NT2/D1 (cell line): ENCODE data around the gene TMC3.

Source experiments
- DNase-seq: peaks from one replicate; pipeline ENCODE4 v3.0.0-alpha.2; 2011; ENCODE audit warnings: low read depth, low spot score
- H3K27me3 ChIP-seq: 2 replicates; pipeline ENCODE4 v1.6.0; 2011; ENCODE audit warnings: mild to moderate bottlenecking; ENCODE audit not compliant: insufficient read length, insufficient read depth
- H3K36me3 ChIP-seq: 2 replicates; pipeline ENCODE4 v1.6.1; 2011; ENCODE audit warnings: mild to moderate bottlenecking, low read length, mixed read lengths; ENCODE audit not compliant: insufficient read depth, insufficient read length
- H3K4me1 ChIP-seq: 2 replicates; pipeline ENCODE4 v1.5.1; 2011; ENCODE audit not compliant: insufficient read depth, insufficient read length
- H3K4me3 ChIP-seq: 2 replicates; pipeline ENCODE4 v1.5.1; 2011; ENCODE audit warnings: low read depth; ENCODE audit not compliant: insufficient read length
- H3K9ac ChIP-seq: 2 replicates; pipeline ENCODE4 v1.6.0; 2011; ENCODE audit warnings: low read depth; ENCODE audit not compliant: insufficient read length
- H3K9me3 ChIP-seq: 2 replicates; pipeline ENCODE4 v1.5.1; 2011; ENCODE audit warnings: mild to moderate bottlenecking, low read length; ENCODE audit not compliant: insufficient read depth
- SUZ12 ChIP-seq: IDR thresholded peaks from 2 replicates; pipeline ENCODE4 v1.6.1; 2011; ENCODE audit not compliant: insufficient read length, insufficient read depth; ENCODE audit errors: extremely low read depth
- YY1 ChIP-seq: IDR thresholded peaks from 2 replicates; pipeline ENCODE4 v1.6.1; 2011; ENCODE audit not compliant: insufficient read length, insufficient read depth
- ZNF274 ChIP-seq: IDR thresholded peaks from 2 replicates; pipeline ENCODE4 v1.6.1; 2011; ENCODE audit warnings: mild to moderate bottlenecking, low read depth, low read length

The TMC3 gene

DNA sequence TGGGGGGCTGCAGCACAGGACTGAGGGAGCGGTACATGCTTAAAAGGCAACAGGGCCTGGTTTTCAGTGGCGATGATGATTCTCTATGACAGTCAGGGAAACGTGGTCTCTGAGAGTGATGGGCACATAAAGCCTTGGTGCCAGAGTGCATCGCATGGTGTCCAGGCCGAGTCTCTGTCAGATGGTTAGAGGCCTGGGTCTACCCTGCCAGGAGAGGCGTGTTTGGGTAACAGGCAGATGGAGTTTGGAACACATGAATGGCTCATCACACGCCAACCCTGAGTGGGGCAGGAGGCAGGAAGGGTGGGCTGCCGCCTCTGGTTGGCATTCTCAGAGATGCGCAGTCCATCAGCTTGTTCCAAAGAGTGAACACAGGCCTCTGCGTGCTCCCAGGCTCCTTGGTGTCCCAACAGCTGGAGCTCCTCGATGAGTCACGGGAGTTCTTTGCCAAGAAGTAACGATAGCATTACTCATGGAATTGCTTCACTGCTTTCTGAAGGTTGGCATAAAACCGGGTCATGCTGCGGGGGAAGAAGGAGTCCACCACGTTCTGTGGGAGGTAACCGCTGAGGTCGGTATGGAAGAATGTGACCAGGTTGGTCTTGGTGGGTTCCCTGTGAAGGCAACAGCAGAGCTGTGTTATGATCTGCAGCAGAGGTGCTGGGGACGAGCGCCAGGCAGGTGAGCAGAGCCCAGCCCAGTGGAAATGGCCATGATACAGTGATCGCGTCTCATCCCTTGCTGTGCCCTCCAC, 61.0 kb downstream of the TMC3 start:
- H3K9me3 ChIP-seq = no peaks in the 10 kb centered on the region
- H3K9ac ChIP-seq = no peak overlapping the region
- DNase-seq = no peak
- no peak overlapping the region for H3K4me3 ChIP-seq
- H3K4me1 ChIP-seq = no peaks in the 10 kb centered on the region
- TF ChIP-seq YY1 (no peak), SUZ12 (no peak), ZNF274 (no peak)
- H3K27me3 ChIP-seq = no peaks in the 10 kb centered on the region
- H3K36me3 ChIP-seq = peaks cover 20% of the 10 kb centered on the region

- no peaks in the 10 kb centered on the region for H3K9me3 ChIP-seq
- no peak for TF ChIP-seq YY1
- TF ChIP-seq ZNF274 = no peak
- TF ChIP-seq SUZ12 = no peak
- H3K36me3 ChIP-seq = peaks cover 16% of the 10 kb centered on the region
- H3K4me1 ChIP-seq = no peaks in the 10 kb centered on the region
- no peak overlapping the region for H3K4me3 ChIP-seq
- H3K27me3 ChIP-seq = no peaks in the 10 kb centered on the region
- H3K9ac ChIP-seq = no peak overlapping the region
- no peak for DNase-seq
Observed at GRCh38 chr15:81311752-81312464, 62.1 kb downstream of the TMC3 start.

DNA sequence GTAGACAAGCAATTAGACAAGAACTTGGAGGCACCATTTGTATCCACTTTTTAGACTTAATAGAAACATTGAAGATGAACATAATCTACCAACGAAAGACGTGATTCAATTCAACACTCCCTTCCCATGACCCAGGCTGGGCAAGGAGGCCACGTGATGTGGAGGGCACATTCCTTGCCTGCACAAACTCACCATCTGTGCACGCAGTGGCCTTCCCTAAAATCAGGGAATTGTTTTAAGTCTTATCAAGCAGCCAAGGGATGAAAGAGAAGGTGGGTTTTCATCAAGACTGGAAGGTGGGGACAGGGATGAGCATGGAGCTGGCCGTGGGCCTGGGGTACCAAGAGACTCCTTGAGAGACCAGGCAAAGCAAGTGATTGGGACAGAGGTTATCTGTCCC, 63.5 kb downstream of the TMC3 start:
- Histone ChIP-seq H3K4me3 (no peak overlapping the region), H3K9ac (no peak overlapping the region), H3K36me3 (peaks cover 16% of the 10 kb centered on the region), H3K27me3 (no peaks in the 10 kb centered on the region), H3K4me1 (no peaks in the 10 kb centered on the region), H3K9me3 (no peaks in the 10 kb centered on the region)
- TF ChIP-seq SUZ12 = no peak
- no peak for TF ChIP-seq YY1
- no peak for TF ChIP-seq ZNF274
- DNase-seq = no peak

GRCh38 chr15:81309647-81310450, 64.2 kb downstream of the TMC3 start:
- no peaks in the 10 kb centered on the region for H3K9me3 ChIP-seq
- TF ChIP-seq ZNF274 = no peak
- TF ChIP-seq SUZ12 = no peak
- no peak for TF ChIP-seq YY1
- H3K27me3 ChIP-seq = no peaks in the 10 kb centered on the region
- peaks cover 16% of the 10 kb centered on the region for H3K36me3 ChIP-seq
- H3K4me1 ChIP-seq = no peaks in the 10 kb centered on the region
- no peak for DNase-seq
- H3K4me3 ChIP-seq = no peak overlapping the region
- H3K9ac ChIP-seq = no peak overlapping the region

- Histone ChIP-seq H3K27me3 (no peaks in the 10 kb centered on the region), H3K36me3 (peaks cover 16% of the 10 kb centered on the region)
- no peak for DNase-seq
Observed at GRCh38 chr15:81308260-81308659, 65.8 kb downstream of the TMC3 start.

GRCh38 chr15:81304226-81304625, 69.8 kb downstream of the TMC3 start:
- H3K4me1 ChIP-seq = peaks cover 9% of the 10 kb centered on the region
- no peaks in the 10 kb centered on the region for H3K9me3 ChIP-seq
- no peaks in the 10 kb centered on the region for H3K27me3 ChIP-seq
- no peak overlapping the region for H3K4me3 ChIP-seq
- H3K9ac ChIP-seq = no peak overlapping the region
- H3K36me3 ChIP-seq = no peaks in the 10 kb centered on the region
- TF ChIP-seq ZNF274 (no peak), SUZ12 (no peak), YY1 (no peak)
- DNase-seq = no peak

More at GRCh38 chr15:81308260-81308659, 65.8 kb downstream of the TMC3 start:
- TF ChIP-seq SUZ12 = no peak
- TF ChIP-seq YY1 = no peak
- TF ChIP-seq ZNF274 = no peak
- Histone ChIP-seq H3K9me3 (no peaks in the 10 kb centered on the region), H3K9ac (no peak overlapping the region), H3K4me1 (peaks cover 4% of the 10 kb centered on the region), H3K4me3 (no peak overlapping the region)
